Fibroblast of mammary gland (primary cell): ENCODE data around the gene ABCA4.
A peak's percentile ranks its signal among the peaks of the same experiment; 100 is the strongest.

Experiments
- DNase-seq: peaks from one replicate; pipeline ENCODE4 v3.0.0-alpha.2; 2010; ENCODE audit warnings: low read depth
- H3K4me3 ChIP-seq: 2 replicates; pipeline ENCODE4 v1.5.1; 2011; ENCODE audit warnings: low read depth, mild to moderate bottlenecking, low read length, moderate library complexity; ENCODE audit not compliant: control insufficient read depth
- TF ChIP-seq, protein P1 (sequence below): conservative IDR thresholded peaks from 2 replicates; pipeline ENCODE4 v1.5.1; 2011; ENCODE audit warnings: low read depth, low read length, inconsistent platforms; ENCODE audit not compliant: control insufficient read depth, insufficient read depth

The ABCA4 gene

DNA sequence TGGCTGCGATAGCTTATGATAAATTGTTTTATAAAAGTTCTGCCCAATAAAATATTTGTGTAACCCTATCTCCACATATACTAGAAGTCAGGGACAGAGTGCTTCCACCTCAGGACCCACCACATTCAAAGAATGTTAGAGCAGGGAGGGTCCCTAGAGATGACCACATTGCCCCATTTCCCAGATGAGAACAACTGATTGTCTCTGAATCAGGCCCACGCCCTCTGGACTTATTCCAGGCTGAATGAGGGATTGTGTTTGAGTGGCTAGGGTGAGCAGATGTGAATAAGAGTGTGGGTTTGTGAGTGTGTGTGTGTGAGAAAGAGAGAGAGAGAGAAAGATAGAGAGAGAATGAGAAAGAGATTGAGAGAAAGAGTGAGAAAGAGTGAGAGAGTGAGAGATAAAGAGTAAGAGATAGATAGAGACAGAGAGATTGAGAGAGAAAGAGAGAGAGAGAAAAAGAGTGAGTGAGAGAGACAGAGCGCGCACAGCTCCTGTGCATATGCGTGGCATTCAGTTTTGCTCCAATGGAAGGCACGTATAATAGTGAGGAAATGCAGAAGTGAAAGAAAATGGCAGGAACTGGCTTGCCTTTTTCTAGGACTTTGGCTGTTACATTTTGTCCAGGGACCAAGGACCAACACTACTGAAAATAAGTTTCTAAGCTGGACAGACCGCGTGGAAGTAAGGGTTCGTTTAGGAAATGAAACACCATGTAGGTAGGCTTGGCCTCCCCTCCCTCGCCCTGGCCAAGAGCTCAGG is 94.1 kb downstream of the ABCA4 start:
- TF ChIP-seq, protein P1, sequence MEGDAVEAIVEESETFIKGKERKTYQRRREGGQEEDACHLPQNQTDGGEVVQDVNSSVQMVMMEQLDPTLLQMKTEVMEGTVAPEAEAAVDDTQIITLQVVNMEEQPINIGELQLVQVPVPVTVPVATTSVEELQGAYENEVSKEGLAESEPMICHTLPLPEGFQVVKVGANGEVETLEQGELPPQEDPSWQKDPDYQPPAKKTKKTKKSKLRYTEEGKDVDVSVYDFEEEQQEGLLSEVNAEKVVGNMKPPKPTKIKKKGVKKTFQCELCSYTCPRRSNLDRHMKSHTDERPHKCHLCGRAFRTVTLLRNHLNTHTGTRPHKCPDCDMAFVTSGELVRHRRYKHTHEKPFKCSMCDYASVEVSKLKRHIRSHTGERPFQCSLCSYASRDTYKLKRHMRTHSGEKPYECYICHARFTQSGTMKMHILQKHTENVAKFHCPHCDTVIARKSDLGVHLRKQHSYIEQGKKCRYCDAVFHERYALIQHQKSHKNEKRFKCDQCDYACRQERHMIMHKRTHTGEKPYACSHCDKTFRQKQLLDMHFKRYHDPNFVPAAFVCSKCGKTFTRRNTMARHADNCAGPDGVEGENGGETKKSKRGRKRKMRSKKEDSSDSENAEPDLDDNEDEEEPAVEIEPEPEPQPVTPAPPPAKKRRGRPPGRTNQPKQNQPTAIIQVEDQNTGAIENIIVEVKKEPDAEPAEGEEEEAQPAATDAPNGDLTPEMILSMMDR, result no peak
- no peak overlapping the region for H3K4me3 ChIP-seq
- DNase-seq, result no peak

- TF ChIP-seq, protein P1, result peak; percentile 77
- peak; percentile 78 for DNase-seq
- no peak overlapping the region for H3K4me3 ChIP-seq
Observed at GRCh38 chr1:94025383-94026340, 95.3 kb downstream of the ABCA4 start.

- TF ChIP-seq, protein P1, result no peak
- DNase-seq, result no peak
- no peak overlapping the region for H3K4me3 ChIP-seq
Observed at GRCh38 chr1:94024104-94024792, 96.7 kb downstream of the ABCA4 start.

DNA sequence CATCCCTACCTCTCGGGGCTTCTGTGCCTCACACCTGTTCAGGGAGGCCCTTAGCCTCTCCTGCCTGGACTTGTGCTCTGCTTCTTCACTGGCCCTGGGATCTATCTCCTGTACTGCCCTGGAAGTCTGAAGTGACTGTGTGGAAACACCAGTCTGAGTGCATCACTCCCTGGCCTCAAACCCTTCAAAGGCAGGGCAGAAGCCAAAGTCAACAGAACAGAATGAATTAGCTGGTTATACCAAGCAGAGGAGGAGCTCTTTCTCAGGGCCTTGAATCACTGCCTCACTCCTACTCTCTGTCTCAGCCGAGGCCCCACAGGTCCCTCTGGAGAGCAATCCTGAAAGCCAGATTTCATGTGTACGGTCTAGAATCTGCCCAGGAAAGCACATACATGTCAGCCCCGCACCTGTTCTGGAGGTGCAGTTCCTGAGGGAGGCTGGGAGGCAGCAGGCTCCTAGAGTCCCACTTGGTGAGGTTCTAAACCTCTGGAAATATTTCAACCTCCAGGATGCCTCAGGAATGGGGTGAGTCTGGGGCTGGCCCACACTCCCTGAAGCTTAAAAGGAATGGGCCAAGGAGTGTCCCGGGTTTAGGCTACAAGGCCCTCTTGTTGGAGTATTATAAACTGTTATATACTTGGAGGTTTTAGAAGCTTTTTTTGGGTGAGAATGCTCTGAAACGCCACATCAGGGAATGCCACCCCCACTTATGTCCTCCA is 98.3 kb downstream of the ABCA4 start:
- H3K4me3 ChIP-seq, result no peak overlapping the region
- TF ChIP-seq, protein P1, result no peak
- peak; percentile 98 for DNase-seq

DNA sequence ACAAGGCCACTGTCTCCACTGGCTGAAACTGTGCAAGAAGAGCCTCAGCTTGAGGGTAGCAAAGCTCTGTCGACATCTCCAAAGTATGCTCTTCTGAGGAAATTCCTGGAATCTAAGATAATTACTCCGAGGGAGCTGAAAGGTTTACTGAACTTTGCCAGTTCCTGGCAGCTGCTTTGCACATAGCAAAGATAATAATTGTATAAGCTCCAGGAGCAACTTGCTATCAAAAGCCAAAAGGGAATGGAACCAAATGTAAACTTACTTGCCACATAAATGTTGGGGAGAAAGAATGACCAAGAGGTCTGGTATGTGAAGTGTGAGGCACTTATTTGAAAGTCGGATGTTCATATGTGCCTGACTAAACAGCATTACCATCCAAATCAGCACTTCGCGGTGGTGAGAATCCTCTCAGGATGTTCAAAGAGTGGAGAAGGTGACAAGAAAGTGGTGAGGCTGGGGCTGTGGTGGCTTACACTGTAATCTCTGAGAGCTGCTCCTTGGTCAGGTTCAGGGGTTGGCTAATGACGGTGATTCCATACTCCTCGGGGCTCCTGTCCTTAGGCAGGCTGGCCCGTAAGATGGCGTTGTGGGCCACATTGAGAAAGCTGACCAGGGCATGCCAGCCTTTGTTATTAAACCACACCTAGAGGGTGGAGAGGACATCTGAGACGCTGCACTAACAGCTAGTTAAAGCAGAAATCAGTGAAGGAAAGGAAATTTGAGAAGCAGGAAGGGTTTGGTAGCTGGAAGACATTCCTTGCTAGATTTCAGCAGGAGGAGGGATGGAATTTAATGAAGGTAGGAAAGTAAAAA is 100.0 kb downstream of the ABCA4 start:
- no peak overlapping the region for H3K4me3 ChIP-seq
- peak; percentile 83 for DNase-seq
- TF ChIP-seq, protein P1, result no peak
